Measurements from ENCODE around the gene WNT7B.
A peak's percentile ranks its signal among the peaks of the same experiment; 100 is the strongest.

WNT7B gene

DNA sequence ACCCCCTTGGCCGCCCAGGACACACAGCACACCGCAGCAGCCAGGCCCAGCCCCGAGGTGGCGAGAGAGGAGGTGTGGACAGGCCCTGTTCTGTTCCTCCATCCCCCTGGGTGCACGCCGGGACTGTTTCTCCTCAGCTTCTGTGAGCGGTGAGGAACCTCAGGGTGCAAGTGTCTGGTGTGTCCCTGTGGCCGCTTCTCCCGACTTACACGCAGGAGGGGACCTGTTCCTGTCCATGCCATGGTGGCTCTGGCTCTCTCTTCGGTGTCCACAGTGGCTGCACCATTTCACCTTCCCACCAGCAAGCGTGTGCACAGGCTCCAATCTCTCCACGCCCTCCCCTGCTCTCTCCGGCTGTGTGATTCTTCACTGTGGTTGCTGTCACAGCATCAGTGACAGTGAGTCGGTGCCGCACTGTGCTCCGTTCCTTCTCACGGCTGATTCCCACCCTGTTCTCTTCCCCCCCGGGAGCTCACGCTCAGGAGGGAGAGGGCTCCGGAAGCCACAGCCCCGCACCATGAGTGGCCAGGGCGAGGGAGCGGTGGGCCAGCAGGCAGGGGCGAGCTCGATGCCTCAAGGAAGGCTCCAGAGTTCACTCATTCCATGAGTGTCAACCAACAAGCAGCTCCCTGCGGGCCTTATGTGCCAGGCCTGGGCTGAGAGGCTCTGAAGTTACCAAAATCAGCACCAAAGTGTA, 18.6 kb upstream of the WNT7B start:
- TF ChIP-seq, protein P1, sequence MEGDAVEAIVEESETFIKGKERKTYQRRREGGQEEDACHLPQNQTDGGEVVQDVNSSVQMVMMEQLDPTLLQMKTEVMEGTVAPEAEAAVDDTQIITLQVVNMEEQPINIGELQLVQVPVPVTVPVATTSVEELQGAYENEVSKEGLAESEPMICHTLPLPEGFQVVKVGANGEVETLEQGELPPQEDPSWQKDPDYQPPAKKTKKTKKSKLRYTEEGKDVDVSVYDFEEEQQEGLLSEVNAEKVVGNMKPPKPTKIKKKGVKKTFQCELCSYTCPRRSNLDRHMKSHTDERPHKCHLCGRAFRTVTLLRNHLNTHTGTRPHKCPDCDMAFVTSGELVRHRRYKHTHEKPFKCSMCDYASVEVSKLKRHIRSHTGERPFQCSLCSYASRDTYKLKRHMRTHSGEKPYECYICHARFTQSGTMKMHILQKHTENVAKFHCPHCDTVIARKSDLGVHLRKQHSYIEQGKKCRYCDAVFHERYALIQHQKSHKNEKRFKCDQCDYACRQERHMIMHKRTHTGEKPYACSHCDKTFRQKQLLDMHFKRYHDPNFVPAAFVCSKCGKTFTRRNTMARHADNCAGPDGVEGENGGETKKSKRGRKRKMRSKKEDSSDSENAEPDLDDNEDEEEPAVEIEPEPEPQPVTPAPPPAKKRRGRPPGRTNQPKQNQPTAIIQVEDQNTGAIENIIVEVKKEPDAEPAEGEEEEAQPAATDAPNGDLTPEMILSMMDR (IDR thresholded peaks at IDR 0.05), result no peak

DNA sequence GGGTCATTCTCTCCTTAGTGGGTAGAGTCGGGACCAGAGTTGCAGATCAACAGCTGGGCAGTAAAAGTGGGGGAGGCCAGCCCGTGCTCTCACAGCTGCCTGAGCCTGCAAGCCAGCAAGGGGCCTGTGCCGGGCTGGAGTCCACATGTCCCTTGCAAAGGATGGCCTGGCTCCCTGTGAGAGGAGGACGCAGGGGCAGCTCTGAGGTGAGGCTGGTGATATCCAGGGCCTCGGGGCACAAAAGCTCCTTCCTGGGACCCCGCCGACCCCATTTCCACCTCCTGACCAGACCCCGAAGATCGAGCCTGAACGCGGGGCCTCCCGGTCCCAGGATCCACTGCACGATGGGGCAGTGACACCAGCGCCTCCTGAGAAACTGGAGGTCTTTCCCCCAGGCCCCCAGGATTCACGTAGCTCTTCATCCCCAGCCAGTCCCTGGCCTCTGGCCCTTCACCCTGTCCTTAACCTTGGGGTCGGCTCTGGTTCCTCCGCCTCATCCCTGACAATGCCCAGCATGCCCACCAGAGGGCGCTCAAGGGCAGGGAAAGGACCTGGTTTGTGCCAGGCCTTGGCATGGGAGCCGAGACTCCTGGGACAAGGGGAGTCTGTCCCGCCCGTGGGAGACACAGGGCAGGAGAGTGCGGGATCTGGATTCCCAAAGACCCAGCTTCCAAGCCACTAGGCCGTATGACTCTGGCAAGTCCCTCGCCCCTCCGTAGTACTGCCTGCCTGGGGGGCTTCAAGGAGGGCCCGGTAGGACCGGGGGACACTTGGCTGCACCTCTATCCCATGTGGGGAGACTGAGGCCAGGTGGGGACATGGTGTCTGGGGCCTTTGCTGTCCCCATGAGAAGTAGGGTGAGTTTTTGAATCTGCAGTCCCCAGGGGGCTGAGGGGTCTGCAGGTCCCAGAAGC, 17.8 kb upstream of the WNT7B start:
- TF ChIP-seq, protein P1 (IDR thresholded peaks at IDR 0.05), result peak; percentile 91

DNA sequence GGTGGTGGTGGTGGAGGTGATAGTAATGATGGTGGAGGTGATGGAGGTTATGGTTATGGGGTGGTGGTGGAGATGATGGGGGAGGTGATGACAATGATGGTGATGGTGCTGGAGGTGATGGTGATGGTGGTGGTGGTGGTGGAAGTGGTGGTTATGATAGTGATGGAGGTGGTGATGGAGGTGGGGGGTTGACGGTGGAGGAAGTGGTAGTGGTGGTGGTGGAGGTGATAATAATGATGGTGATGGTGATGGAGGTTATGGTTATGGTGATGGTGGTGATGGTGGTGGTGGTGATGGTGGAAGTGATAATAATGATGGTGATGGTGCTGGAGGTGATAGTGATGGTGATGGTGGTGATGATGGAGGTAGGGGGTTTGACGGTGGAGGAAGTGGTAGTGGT, 16.9 kb upstream of the WNT7B start:
- TF ChIP-seq, protein P1 (IDR thresholded peaks at IDR 0.05), result no peak

DNA sequence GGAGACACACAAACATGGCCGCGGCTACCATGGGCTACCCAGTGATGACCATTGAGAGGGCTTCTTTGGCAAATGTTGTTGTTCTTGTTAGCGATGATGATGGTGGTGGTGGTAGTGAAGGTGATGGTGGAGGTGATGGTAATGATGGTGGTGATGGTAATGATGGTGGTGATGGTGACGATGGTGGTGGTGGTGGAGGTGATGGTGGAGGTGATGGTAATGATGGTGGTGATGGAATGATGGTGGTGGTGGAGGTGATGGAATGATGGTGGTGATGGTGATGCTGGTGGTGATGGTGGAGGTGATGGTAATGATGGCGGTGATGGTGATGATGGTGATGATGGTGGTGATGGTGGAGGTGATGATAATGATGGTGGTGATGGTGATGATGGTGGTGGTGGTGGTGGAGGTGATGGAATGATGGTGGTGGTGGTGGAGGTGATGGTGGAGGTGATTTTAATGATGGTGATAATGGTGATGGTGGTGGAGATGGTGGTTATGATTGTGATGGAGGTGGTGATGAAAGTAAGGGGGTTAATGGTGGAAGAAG, 16.3 kb upstream of the WNT7B start:
- TF ChIP-seq, protein P1 (IDR thresholded peaks at IDR 0.05), result no peak

GRCh38 chr22:45992737-45993136, 15.8 kb upstream of the WNT7B start:
- TF ChIP-seq, protein P1 (IDR thresholded peaks at IDR 0.05), result no peak

- TF ChIP-seq, protein P1 (IDR thresholded peaks at IDR 0.05), result no peak
Observed at GRCh38 chr22:45991098-45991497, 14.1 kb upstream of the WNT7B start.

DNA sequence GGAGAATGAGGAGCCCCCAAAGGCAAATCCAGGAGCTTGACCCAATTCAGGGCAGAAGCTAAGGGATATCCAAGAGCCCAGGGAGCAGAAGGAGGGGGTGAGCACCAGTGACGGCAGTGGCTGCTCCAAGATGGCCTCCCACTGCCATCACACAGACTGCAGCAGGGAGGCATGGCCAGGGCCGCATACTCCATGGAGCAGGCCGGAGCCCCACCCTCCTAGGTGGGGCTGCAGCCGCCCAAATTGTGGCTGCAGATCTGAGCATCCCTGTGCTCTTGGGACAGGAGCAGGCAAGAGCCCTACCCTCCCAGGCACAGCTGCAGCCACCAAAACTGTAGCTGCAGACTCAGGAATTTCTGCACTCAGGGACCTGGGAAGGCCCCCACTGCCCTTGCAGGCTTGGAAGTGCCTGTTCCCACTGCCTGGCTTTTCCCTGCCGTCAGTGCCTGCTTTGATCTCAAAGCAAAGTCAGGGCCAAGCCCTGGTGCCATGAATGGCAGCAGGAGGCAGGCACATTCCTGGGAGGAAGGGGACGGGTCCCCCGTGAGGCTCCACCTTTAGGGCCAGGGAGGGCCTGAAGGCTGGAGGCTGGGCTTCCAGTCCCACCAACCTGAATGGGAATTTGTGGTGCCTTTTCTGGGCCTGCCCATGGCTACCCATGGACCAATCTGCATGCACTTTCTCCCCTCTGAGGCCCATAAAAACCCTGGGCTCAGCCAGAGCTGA, 10.3 kb upstream of the WNT7B start:
- TF ChIP-seq, protein P1 (IDR thresholded peaks at IDR 0.05), result no peak

Measured in LNCAP (cell line).